ENCODE data around the gene YWHAE. TPM values are rescaled to one million over a fixed set of nuclear protein-coding genes. Genes with fewer than 3 reads are reported as not detected.

The YWHAE gene
- total RNA-seq, 1 experiment from 2014 or later = 1,282 TPM

GRCh38 chr17:1324201-1324771 lies 75.7 kb downstream of the YWHAE start:
- no CpG with 5 or more reads among the region's 27 CpGs for WGBS (ENCODE audit: extremely low coverage, insufficient read length, low lambda C conversion rate)
- no peak overlapping the region for H3K27ac ChIP-seq (ENCODE audit: insufficient read length, low read depth, low read length)

More at GRCh38 chr17:1324201-1324771, 75.7 kb downstream of the YWHAE start:
- Histone ChIP-seq H3K4me1 (ENCODE audit: insufficient read depth, low read length) (no peaks in the 10 kb centered on the region), H3K4me2 (ENCODE audit: insufficient read depth, insufficient read length, low read length) (no peak overlapping the region), H2BK12ac (ENCODE audit: insufficient read length, low read depth, low read length) (no peak overlapping the region), H3K23me2 (ENCODE audit: insufficient read length, low read depth, low read length, poor library complexity, severe bottlenecking) (no peaks in the 10 kb centered on the region), H2BK15ac (ENCODE audit: low read depth, low read length) (no peak overlapping the region), H3K27me3 (ENCODE audit: insufficient read depth, low read length) (no peaks in the 10 kb centered on the region), H3K79me1 (ENCODE audit: insufficient read depth, low read depth, low read length, poor library complexity, severe bottlenecking) (no peaks in the 10 kb centered on the region), H3K18ac (ENCODE audit: insufficient read length, low read depth, low read length) (no peak overlapping the region), H4K91ac (ENCODE audit: insufficient read length, low read depth, low read length) (no peak overlapping the region), H3K14ac (ENCODE audit: insufficient read depth, low read length) (no peak overlapping the region), H2BK5ac (ENCODE audit: insufficient read length, low read length) (no peak overlapping the region), H3T11ph (ENCODE audit: low read length) (no peak overlapping the region), H2AK5ac (ENCODE audit: insufficient read length, low read length) (no peak overlapping the region), H4K8ac (replicated peaks; ENCODE audit: insufficient read length, low read depth, low read length) (no peak overlapping the region), H4K20me1 (ENCODE audit: control insufficient read depth, insufficient read depth, insufficient read length) (no peaks in the 10 kb centered on the region), H3K79me2 (ENCODE audit: insufficient read depth, low read length) (no peaks in the 10 kb centered on the region), H3K9me3 (ENCODE audit: control insufficient read depth, low read depth, low read length) (no peaks in the 10 kb centered on the region), H4K5ac (ENCODE audit: insufficient read length, low read depth, low read length) (no peak overlapping the region), H2BK120ac (ENCODE audit: low read depth, low read length, poor library complexity, severe bottlenecking) (no peak overlapping the region), H2AFZ (ENCODE audit: low read length) (no peak overlapping the region), H3K56ac (ENCODE audit: insufficient read length, low read depth, low read length) (no peak overlapping the region), H3K23ac (ENCODE audit: insufficient read length, low read depth, low read length) (no peak overlapping the region), H3K4ac (ENCODE audit: low read depth, low read length) (no peak overlapping the region), H3K9ac (ENCODE audit: extremely low read depth, insufficient read length, low read length) (no peak overlapping the region), H2BK20ac (ENCODE audit: low read depth, low read length, poor library complexity, severe bottlenecking) (no peak overlapping the region)
- no peak for TF ChIP-seq CTCF (conservative IDR thresholded peaks at IDR 0.05)
- Mint-ChIP-seq H3K27ac (no peak overlapping the region), H3K4me1 (no peaks in the 10 kb centered on the region), H3K9me3 (no peaks in the 10 kb centered on the region), H3K27me3 (ENCODE audit: low read depth) (peaks cover 27% of the 10 kb centered on the region), H3K36me3 (ENCODE audit: insufficient read depth in 1 of 3, low read depth in 3 of 3) (no peaks in the 10 kb centered on the region), H3K4me3 (no peak overlapping the region)
- no peak for DNase-seq

All from H9 (cell line).